Endothelial cell of umbilical vein (primary cell): ENCODE measurements around the gene DUSP15.

Experiments
- CTCF ChIP-seq, 2 donors: IDR thresholded peaks; 1 replicate in 1 of 2; 2 replicates in 1 of 2; pipeline ENCODE4 v1.5.1; 2011; ENCODE audit warnings: low read length in 2 of 2, mild to moderate bottlenecking in 2 of 2, moderate library complexity in 2 of 2, control low read depth in 1 of 2, inconsistent platforms in 1 of 2, low read depth in 1 of 2; ENCODE audit not compliant: insufficient read depth in 1 of 2; ENCODE audit errors: extremely low read depth in 1 of 2
- EZH2 ChIP-seq: IDR thresholded peaks from 2 replicates; pipeline ENCODE4 v1.6.1; 2012; ENCODE audit warnings: borderline replicate concordance, low read depth, mild to moderate bottlenecking, moderate library complexity, low read length, inconsistent platforms; ENCODE audit not compliant: severe bottlenecking
- JUN ChIP-seq: IDR thresholded peaks from 2 replicates; pipeline ENCODE4 v1.6.1; 2011; ENCODE audit warnings: borderline replicate concordance, low read depth; ENCODE audit not compliant: insufficient read length, insufficient read depth
- MAX ChIP-seq: IDR thresholded peaks from 2 replicates; pipeline ENCODE4 v1.6.1; 2011; ENCODE audit not compliant: insufficient read depth, insufficient read length
- MYC ChIP-seq: IDR thresholded peaks from one replicate; pipeline ENCODE4 v1.6.1; 2011; ENCODE audit warnings: mild to moderate bottlenecking, low read depth, low read length
- POLR2A ChIP-seq: IDR thresholded peaks from 2 replicates; pipeline ENCODE4 v1.6.1; 2012; ENCODE audit warnings: low read depth, mild to moderate bottlenecking, control low read depth, low read length
- POLR2AphosphoS5 ChIP-seq: IDR thresholded peaks from 2 replicates; pipeline ENCODE4 v1.6.1; 2012; ENCODE audit warnings: low read depth, mild to moderate bottlenecking, control low read depth, low read length, moderate library complexity; ENCODE audit not compliant: insufficient read depth

- TF ChIP-seq CTCF (IDR thresholded peaks at IDR 0.05; ENCODE audit: extremely low read depth in 1 of 2, insufficient read depth in 1 of 2, low read depth in 1 of 2, low read length in 2 of 2), result no peak
- TF ChIP-seq POLR2A, result no peak
- TF ChIP-seq EZH2, result no peak
- no peak for TF ChIP-seq POLR2AphosphoS5
- no peak for TF ChIP-seq JUN
- TF ChIP-seq MAX, result no peak
- no peak for TF ChIP-seq MYC
Observed at GRCh38 chr20:31916708-31917107, 46.4 kb upstream of the DUSP15 start.
